HG03460 (cell line): ENCODE results near the gene PCNX2.
"Not testable (repeated sequence)": the region's sequence is repeated elsewhere in the genome, so short reads cannot be mapped to it uniquely, and the experiment has no call there.

Experiments
- ATAC-seq: cut with Tn5 transposase; IDR thresholded peaks from one replicate; pipeline ENCODE4 v1.9.1; 2021; ENCODE audit not compliant: unreplicated experiment

PCNX2 gene

DNA sequence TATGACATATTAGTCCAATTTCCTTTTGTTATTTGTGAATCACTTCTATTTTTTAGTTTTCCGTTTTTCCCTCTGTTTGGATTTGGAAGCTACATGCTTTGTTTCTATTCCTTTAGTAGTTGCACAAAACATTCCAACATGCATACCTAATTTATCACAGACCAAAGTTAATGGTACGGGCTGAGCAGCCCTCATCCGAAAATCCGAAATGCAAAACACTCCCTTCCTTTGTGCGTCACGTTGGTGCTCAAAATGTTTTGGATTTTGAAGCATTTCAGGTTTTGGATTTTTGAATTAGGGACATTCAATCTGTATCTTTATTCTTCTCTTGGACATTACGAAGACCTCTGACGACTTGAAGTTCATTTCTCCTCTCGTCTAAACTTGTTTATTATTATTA, 124.8 kb downstream of the PCNX2 start:
- no peak for ATAC-seq

DNA sequence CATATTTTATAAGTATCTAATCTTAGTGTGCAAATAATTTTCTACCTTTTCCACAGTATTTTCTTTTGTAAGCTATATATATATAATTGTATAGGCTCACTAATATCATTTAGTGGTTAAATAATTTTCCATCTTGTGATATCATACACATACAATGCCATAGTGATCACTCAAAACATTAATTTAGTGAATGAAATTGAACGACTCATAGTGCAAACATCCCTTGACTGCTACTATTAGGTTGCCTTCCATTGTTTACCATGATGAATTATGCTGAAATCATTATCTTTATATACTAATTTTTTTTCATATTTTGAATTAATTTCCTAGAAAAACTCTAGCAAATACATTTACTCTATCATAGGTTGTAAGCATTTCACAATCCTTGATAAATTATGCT, 127.1 kb downstream of the PCNX2 start:
- ATAC-seq: no peak

DNA sequence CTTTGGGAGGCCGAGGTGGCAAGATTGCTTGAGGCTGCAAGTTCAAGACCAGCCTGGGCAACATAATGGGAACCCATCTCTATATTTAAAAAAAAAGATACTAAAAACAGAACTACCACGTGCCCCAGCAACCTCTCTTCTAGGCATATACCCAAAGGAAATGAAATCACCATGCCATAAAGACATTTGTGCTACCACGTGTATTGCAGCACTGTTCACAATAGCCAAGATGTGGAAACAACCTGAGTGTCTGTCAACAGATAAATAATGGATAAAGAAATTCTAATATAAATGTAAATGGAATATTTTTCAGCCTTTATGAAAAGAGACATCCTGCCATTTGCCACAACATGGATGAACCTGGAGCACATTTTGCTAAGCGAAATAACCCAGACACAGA, 128.6 kb downstream of the PCNX2 start:
- ATAC-seq: no peak

DNA sequence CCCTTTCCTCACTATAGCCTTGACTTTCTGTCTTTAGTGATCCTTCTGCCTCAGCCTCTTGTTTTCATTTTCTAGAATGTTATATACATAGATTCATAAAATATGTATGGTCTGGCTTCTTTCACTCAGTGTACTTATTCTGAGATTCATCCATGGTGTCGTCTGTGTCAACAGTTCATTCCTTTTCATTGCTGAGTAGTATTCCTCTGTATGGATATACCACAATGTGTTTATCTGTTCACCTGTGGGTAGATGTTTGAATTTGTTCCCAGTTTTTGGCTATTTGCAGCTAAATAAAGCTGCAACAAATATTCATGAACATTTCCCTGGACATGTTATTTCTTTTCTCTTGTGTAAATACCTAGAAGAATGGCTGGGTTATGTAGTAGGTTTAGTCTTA, 131.8 kb downstream of the PCNX2 start:
- ATAC-seq: no peak

DNA sequence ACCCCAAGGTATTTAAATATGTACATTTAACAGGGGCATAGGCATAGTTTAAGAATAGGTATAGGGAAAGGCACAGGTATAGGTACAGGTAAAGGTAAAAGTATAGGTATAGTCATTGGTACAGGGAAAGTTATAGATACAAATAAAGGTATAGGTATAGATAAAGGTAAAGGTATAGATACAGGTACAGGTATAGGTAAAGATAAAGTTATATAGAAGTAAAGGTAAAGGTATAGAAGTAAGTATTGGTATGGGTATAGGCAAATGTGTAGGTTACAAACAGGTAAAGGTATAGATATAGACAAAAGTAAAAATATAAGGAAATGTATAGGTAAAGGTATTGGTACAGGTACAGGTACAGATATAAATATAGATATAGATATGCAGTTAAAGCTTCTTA, 137.2 kb downstream of the PCNX2 start:
- no peak for ATAC-seq

DNA sequence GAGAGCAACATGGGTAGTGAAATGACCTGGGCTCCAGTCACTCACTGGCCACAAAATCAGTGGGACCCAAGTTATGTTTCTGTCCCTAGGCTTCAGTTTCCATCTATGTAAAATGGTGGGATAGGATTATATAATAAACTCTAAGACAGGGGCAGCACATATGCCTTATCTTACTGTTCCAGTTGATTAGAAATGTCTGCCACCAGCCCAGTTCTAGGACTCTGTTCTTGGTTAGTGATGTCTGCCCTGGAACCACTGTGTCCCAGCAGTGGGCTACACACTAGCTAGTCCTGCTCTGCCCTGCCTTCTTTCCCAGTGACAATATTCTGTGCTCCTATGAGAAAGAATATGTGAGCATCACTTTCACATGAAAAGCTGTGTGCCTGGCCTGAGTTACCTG, 138.3 kb downstream of the PCNX2 start:
- no peak for ATAC-seq

DNA sequence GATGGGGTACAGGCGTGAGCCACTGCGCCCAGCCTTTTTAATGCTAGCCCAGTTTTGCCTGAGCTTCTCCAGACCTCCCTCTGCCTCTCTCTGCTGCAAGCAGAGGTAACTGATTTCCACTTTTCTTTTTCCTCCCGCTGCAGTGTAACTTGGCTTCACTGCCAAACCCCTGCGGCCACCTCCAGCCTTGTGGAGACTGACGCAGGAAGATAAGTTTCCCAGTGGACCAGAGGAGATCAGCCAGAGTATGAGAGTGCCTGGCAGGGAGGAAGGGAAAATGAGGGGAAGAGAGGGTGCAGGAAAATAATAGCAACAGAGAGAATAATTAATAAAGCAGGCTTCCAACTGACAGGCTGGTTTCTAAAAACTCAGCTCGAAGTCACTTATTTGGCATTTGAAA, 143.7 kb downstream of the PCNX2 start:
- no peak for ATAC-seq

DNA sequence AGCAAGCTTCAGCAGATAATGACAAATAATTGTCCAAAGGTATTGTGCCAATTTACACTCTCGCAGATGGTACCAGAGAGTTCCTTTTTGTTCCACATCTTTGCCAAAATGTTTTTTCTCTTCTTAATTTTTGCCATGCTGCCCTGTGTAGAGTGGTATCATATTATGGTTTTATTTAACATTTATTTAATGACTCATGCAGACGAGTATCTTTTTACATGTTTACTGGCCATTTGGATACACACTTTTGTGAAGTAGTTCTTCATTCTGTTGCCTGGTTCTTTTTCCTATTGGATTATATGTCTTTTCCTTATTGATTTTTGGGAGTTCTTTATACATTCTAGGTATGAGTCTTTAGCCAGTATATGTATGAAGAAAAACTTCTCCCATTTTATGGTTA, 151.1 kb downstream of the PCNX2 start:
- ATAC-seq: no peak

DNA sequence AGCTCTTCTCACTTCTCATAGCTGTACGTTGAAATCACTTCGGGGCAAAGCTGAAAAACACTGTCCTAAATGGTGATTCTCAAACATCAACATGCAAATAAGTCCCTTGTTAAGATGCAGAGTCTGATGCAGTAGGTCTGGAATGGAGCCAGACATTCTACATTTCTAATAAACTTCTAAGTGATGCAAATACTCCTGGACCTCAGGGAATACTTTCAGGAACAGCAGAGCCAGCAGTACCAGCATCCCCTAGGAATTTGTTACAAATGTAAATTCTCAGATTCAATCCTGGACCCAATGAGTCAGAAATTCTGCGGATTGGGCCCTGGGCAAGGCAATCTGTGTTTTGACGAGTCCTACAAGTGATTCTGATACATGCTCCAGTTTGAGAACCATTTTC, 152.3 kb downstream of the PCNX2 start:
- no peak for ATAC-seq

DNA sequence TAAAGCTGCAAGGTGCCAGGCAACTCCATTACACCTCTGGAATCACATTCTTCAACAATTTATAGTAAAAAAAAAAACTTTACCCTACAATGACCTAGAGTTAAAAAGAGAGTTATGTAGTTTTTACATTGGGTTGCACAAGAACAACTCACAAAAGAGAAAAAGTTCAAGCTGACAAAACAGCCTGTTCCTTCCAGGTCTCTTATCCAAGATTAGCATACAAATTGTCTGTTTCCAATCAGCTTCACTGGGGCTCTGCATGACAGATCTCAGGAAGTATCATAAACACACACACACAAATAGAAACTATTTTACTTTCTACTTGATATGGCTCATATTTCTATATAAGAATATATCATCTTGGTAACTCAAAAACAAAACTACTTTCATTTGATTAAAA, 154.6 kb downstream of the PCNX2 start:
- ATAC-seq: no peak

DNA sequence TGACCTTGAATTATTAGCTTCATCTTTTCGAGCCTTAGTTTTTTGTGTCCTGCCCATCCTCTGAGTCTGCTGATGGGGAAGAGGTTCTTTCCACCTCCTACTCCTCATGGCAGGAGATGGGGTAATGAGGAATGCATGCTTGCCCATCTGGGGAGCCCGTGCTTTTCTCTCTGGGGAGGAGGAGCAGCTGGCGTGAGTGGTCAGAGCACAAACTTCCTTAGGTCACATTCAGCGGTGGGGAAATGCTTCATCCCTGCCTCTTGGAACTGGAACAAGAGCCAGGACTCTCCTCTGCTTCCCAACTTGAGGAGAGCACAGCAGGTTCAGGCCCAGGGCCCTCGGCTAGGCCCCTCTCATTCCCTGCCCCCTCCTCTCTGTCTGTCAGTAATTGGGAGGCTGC, 155.0 kb downstream of the PCNX2 start:
- ATAC-seq: no peak

DNA sequence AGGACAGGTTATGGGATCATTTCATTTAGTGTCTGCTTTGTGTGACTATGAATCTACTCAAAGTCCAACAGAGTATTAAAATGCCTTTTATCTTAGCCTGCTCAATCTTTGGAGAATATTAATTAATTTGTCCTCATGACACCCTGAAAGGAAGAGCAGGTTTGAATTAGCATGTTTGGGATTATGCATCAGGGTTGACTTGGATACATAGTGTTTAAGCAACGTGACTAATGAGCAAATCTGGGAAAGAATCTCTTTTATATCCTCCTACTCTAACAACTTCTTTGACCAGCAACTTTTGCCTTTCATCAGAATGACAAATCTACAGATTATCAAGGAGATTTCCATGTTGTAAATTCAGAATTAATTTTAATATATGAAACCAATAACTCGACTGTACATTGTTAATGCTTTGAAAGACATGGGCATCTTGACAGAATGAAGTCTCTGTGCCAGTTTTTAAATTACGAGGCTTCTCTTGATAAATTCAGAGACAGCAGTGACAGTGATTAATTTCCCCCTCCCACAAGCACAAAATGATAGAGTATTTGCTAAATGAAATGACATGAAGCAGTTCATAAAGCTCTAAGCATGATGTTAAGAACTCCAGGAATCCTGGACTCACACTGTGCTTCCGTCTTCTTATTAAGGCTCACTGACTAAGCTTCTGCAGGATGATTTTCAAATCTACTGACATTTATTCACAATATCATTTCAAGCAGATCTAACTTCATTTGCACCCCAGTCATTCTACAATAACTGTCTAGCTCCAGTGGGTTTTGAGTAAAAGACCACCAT, 156.5 kb downstream of the PCNX2 start:
- ATAC-seq: no peak

DNA sequence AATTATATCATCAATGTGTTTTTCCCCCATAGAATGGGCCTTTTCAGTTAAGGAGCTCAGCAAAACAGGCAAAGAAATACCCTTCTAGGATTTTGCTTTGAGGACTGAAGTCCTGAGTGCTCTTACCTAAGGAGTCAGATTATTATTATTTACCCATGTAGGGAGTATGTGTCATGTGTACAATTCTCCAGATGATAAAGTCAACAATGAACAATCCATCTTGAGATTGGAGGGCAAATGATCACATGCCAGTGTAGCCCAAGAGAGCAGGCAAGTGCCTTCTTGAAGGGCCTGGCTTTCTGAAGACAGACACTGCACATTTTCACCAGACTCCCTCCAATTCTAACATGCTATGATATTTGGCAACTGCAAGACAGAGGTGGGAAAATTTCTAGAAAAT, 159.7 kb downstream of the PCNX2 start:
- ATAC-seq: no peak

DNA sequence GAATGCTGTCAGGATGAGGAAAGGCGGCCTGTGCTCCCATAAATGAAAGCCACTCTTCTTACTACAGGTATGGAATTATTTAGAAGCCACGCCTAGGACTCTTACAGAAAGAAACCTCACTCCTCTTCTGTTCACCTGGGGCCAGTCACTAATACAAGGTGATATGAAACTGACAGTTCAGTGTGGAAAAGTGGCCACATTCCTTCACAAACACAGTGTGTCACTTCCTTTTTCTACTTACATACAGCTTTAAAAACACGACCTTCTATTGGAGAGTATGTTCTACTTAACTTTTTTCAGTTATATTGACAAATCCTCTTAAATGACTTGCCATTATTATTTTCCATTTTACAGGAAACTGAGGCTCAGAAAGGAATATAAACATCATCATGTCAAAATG, 163.1 kb downstream of the PCNX2 start:
- no peak for ATAC-seq

DNA sequence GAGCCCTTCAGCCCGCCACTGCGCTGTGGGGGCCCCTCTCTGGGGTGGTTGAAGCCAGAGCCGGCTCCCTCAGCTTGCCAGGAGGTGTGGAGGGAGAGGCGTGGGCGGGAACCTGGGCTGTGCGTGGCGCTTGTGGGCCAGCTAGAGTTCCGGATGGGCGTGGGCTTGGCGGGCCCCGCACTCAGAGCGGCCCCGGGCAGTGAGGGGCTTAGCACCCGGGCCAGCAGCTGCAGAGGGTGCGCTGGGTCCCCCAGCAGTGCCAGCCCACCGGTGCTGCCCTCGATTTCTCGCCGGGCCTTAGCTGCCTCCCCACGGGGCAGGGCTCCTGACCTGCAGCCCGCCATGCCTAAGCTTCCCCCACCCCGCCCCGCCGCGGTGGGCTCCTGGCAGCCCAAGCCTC, 166.5 kb downstream of the PCNX2 start:
- ATAC-seq: not testable (repeated sequence)

DNA sequence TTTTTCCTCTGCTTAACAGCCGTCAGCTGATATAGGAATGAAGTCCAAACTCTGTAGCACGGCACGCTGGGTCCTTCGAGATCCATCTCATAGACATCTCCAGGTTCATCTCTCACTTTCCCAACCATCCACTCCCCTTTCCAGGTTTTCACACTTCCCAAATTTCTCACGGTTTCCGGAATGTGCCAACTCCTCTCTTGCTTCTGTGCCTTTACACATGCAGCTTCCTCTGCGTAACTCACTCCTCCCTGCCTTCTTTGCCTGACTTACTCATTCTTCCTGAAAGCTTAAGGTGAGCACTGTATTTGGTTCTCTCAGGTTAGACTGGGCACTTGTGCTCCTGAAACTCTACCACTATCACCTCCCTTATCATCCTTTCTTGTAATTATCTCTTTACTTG, 168.4 kb downstream of the PCNX2 start:
- ATAC-seq: no peak

DNA sequence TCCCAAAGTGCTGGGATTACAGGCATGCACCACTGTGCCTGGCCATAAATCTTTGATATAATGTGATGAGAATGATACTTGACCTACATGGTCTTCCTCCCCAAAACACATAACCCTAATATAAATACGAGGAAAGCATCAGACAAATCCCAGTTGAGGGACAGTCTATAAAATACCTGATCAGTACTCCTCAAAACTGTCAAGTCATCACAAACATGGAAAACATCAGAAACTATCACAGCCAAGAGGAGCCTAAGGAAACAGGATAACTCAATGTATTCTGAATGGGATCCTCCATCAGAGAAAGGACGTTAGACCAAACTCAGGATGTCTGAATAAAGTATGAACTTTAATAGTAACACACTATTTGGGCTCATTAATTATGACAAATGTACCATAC, 172.7 kb downstream of the PCNX2 start:
- no peak for ATAC-seq

DNA sequence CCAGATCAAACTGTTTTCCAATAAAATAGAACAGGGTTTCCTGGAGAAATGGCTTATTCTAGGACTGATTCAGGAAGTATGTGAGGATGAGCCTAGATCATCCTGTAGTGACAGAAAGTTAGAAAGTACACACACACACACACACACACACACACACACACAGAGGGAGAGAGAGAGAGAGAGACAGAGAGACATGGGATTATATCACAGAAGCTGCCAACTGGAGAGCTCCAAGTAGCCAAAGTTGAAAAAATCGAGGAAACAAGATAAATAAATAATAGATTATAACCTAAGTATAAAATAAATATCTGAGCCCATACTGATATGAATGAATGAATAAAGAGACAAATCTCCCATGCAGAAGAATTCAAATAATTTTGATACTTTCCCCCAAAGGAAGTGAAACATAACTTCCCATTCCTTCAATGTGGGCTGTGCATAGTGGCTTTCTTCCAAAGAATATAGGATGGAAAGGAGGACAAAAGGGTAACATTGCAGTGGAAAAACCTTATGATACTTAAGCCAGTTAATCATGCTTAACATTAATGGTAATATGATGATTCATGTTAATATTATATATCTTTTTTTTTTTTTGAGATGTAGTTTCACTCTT, 173.5 kb downstream of the PCNX2 start:
- no peak for ATAC-seq

DNA sequence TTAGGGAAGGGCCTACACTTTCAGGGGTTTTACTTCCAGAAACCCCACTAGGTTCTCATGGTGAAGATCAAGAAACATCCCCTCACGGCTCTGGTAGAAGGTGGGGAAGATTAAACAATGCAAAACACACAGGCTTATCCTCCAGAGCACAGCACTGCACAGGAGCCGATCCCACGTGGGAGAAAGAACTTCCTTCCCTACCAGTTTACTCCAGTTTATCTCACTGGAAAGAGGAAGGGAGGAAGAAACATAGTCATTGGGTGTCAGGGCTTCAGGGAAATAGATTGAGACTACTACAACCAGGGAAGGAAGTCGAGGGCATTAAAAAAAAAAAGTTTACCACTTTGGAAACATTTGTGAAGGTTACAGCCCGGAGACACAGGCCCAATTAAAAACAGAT, 180.7 kb downstream of the PCNX2 start:
- ATAC-seq: no peak

DNA sequence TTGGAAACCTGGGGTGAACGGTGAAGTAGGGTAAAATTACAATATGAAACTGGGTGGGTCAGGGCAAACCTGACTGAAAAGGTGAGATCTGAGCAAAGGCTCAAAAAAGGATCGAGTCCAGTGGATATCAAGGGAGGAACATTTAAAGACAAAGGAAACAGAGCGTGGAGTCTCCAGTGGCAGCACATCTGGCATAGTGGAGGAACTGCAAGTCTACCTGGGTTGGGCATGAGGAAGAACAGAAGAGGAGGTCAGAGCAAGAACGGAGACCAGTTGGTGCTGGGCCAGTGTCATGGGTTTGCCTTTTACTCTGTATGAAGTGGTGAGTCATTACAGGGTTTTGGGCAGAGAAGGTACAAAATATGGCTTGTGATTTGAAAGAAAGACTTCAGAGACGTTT, 181.4 kb downstream of the PCNX2 start:
- ATAC-seq: no peak

DNA sequence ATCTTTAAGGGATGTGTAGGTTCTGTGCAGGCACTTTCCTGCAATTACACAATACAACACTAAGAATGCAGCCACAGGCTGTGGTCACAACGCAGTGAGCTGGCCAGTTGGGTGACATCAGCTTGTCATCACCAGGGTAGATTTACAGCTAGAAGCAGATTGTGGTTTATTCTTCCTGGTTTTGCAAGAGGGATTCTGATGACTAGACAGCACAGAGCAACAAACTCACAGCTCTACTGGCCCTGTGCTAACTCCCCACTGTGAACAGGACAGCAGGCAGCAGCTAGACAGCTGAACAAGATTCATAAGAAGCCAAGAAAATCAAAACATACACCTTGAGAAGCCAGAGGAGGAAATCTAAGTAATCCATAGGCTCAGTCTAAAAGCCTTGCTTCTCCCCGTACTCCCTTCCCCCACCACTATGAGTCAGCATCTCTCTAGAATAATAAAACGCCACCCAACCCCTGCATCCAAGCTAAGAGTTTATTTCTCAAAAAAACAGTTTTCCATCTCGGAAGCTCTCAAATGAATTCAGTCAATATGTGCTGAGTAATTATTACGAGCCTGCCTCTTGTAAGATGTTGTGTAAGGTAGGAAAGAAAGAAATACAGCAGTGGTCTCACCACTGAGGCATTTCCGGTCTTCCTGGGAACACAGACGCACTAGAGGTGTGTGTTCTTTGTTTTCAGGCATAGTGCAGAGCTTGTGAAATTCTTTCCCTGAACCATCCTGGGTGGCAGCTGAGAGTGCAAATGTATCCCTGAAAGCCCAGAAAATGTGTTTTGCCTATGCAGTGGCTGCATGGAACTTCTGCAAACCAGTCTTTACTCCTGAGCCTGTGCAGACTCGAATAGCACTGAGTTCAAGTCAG, 182.3 kb downstream of the PCNX2 start:
- peak; percentile 82 for ATAC-seq
